WTC11 (cell line): ENCODE measurements around the gene RPL23. TPM values are rescaled to one million over a fixed set of nuclear protein-coding genes. Genes with fewer than 3 reads are reported as not detected.
A peak's percentile ranks its signal among the peaks of the same experiment; 100 is the strongest.

Experiments used
- ATAC-seq: fragments of 200-7000 bp; cut with Tn5 transposase; 2 replicates; pipeline ENCODE4 v1.10.0; 2021; ENCODE audit warnings: mild to moderate bottlenecking, moderate library complexity
- CTCF ChIA-PET: fragments of 300-600 bp; sonication (Branson Sonifier 250); formaldehyde crosslinking; loops from one replicate; lab custom pipeline; 2021; ENCODE audit warnings: antibody characterized with exemption; lab: Charles Lee
- POLR2A ChIA-PET: fragments of 350-600 bp; sonication (Branson Sonifier 250); formaldehyde crosslinking; loops from one replicate; lab custom pipeline; 2021; ENCODE audit warnings: antibody characterized with exemption; lab: Charles Lee
- DNase-seq: peaks from one replicate; pipeline ENCODE4 v3.0.0; 2021; ENCODE audit warnings: low spot score
- H3K27ac Mint-ChIP-seq: 2 replicates; pipeline ENCODE4 v1.8.0; 2021; ENCODE audit warnings: mixed read lengths
- H3K27me3 Mint-ChIP-seq: 2 replicates; pipeline ENCODE4 v1.8.0; 2021; ENCODE audit warnings: low read depth, mild to moderate bottlenecking, moderate library complexity, mixed read lengths
- H3K36me3 Mint-ChIP-seq: 2 replicates; pipeline ENCODE4 v1.8.0; 2021; ENCODE audit warnings: mixed read lengths
- H3K4me1 Mint-ChIP-seq: 2 replicates; pipeline ENCODE4 v1.8.0; 2022; ENCODE audit warnings: mixed read lengths
- H3K4me3 Mint-ChIP-seq: 2 replicates; pipeline ENCODE4 v1.8.0; 2021; ENCODE audit warnings: mild to moderate bottlenecking, moderate library complexity, mixed read lengths
- H3K9me3 Mint-ChIP-seq: 2 replicates; pipeline ENCODE4 v1.8.0; 2021; ENCODE audit warnings: mixed read lengths
- CREB1 ChIP-seq: sonication (generic); formaldehyde crosslinking; IDR thresholded peaks from 2 replicates; pipeline ENCODE4 v1.8.0; 2023; ENCODE audit warnings: mild to moderate bottlenecking, missing genetic modification reagents
- CREM ChIP-seq: sonication (generic); formaldehyde crosslinking; IDR thresholded peaks from 2 replicates; pipeline ENCODE4 v1.8.1; 2022; ENCODE audit warnings: mild to moderate bottlenecking, missing genetic modification reagents, moderate library complexity
- JAZF1 ChIP-seq: fragments of 250-450 bp; sonication (Bioruptor Pico); IDR thresholded peaks from 2 replicates; pipeline ENCODE4 v1.9.0; 2021; ENCODE audit warnings: moderate library complexity, mild to moderate bottlenecking, inconsistent platforms
- NFE2L1 ChIP-seq: sonication (generic); formaldehyde crosslinking; IDR thresholded peaks from 2 replicates; pipeline ENCODE4 v1.8.1; 2023; ENCODE audit warnings: missing genetic modification reagents
- NFYB ChIP-seq: sonication (generic); formaldehyde crosslinking; conservative IDR thresholded peaks from 2 replicates; pipeline ENCODE4 v1.8.0; 2022; ENCODE audit warnings: low read depth, missing genetic modification reagents
- NR1H2 ChIP-seq: sonication (generic); formaldehyde crosslinking; IDR thresholded peaks from 2 replicates; pipeline ENCODE4 v1.9.0; 2021; ENCODE audit warnings: mild to moderate bottlenecking, moderate library complexity, missing genetic modification reagents
- SP1 ChIP-seq: sonication (generic); formaldehyde crosslinking; conservative IDR thresholded peaks from 2 replicates; pipeline ENCODE4 v1.8.1; 2022; ENCODE audit warnings: missing genetic modification reagents
- TEAD4 ChIP-seq: sonication (generic); formaldehyde crosslinking; IDR thresholded peaks from 2 replicates; pipeline ENCODE4 v1.8.0; 2022; ENCODE audit warnings: mild to moderate bottlenecking, missing genetic modification reagents
- TP53 ChIP-seq: sonication (generic); formaldehyde crosslinking; IDR thresholded peaks from 2 replicates; pipeline ENCODE4 v1.8.1; 2023; ENCODE audit warnings: mild to moderate bottlenecking, missing genetic modification reagents
- ZNF423 ChIP-seq: fragments of 250-450 bp; sonication (Bioruptor Pico); IDR thresholded peaks from 2 replicates; pipeline ENCODE4 v2.1.2; 2022; ENCODE audit warnings: mild to moderate bottlenecking, moderate library complexity
- total RNA-seq: library from RNA; stranded (reverse); gene quantifications from 3 replicates; pipeline ENCODE4 v1.2.3, GENCODE V29; 2021
- TF ChIP-seq, protein P1 (sequence below): sonication (generic); formaldehyde crosslinking; IDR thresholded peaks from 2 replicates; pipeline ENCODE4 v1.8.0; 2022; ENCODE audit warnings: mild to moderate bottlenecking, missing genetic modification reagents
- TF ChIP-seq, protein P2 (sequence below): sonication (generic); formaldehyde crosslinking; IDR thresholded peaks from 2 replicates; pipeline ENCODE4 v1.8.1; 2023; ENCODE audit warnings: mild to moderate bottlenecking, missing genetic modification reagents, moderate library complexity
- TF ChIP-seq, protein P3 (sequence below): sonication (generic); formaldehyde crosslinking; IDR thresholded peaks from 2 replicates; pipeline ENCODE4 v1.8.1; 2022; ENCODE audit warnings: missing genetic modification reagents, borderline replicate concordance
- TF ChIP-seq, protein P4 (sequence below): fragments of 250-450 bp; sonication (Bioruptor Pico); IDR thresholded peaks from 2 replicates; pipeline ENCODE4 v1.9.0; 2021; ENCODE audit warnings: moderate library complexity, mild to moderate bottlenecking, inconsistent platforms, borderline replicate concordance
- TF ChIP-seq, protein P5 (sequence below): sonication (generic); formaldehyde crosslinking; IDR thresholded peaks from 2 replicates; pipeline ENCODE4 v1.8.1; 2023; ENCODE audit warnings: mild to moderate bottlenecking, missing genetic modification reagents
- TF ChIP-seq, protein P6 (sequence below): fragments of 250-450 bp; sonication (Bioruptor Pico); IDR thresholded peaks from 2 replicates; pipeline ENCODE4 v1.9.0; 2021; ENCODE audit warnings: mild to moderate bottlenecking
- TF ChIP-seq, protein P7 (sequence below): fragments of 250-450 bp; sonication (Bioruptor Pico); conservative IDR thresholded peaks from 2 replicates; pipeline ENCODE4 v1.9.0; 2021; ENCODE audit warnings: mild to moderate bottlenecking

The RPL23 gene
- total RNA-seq, 1 experiment from 2014 or later, result 1,832 TPM

DNA sequence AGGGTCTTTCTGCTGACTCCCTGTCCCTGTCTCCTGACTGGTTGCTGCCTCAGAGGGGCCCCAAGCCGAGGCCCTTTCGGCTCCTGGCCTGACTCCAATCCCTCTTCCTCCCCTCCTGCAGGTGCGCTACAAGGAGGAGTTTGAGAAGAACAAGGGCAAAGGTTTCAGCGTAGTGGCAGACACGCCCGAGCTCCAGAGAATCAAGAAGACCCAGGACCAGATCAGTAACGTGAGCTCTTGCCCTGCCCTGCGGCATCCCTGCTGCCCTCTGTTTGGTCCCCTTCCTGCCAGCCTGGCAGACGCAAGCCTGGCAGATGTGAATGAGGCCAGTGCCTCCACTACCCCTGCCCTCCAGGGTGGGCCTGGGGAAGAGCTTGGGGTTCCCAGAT, 44.8 kb upstream of the RPL23 start:
- no peak for TF ChIP-seq JAZF1 (CRISPR knock-in tag)
- no peak for TF ChIP-seq NFE2L1 (CRISPR knock-in tag)
- TF ChIP-seq, protein P1, sequence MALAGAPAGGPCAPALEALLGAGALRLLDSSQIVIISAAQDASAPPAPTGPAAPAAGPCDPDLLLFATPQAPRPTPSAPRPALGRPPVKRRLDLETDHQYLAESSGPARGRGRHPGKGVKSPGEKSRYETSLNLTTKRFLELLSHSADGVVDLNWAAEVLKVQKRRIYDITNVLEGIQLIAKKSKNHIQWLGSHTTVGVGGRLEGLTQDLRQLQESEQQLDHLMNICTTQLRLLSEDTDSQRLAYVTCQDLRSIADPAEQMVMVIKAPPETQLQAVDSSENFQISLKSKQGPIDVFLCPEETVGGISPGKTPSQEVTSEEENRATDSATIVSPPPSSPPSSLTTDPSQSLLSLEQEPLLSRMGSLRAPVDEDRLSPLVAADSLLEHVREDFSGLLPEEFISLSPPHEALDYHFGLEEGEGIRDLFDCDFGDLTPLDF (CRISPR knock-in tag), result no peak
- no peak for TF ChIP-seq TEAD4 (CRISPR knock-in tag)
- TF ChIP-seq, protein P2, sequence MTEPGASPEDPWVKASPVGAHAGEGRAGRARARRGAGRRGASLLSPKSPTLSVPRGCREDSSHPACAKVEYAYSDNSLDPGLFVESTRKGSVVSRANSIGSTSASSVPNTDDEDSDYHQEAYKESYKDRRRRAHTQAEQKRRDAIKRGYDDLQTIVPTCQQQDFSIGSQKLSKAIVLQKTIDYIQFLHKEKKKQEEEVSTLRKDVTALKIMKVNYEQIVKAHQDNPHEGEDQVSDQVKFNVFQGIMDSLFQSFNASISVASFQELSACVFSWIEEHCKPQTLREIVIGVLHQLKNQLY (CRISPR knock-in tag), result no peak
- TF ChIP-seq, all 79 proteins: peak for 0
- no peaks in the 10 kb centered on the region for H3K9me3 Mint-ChIP-seq
- POLR2A ChIA-PET, result no interaction called here
- peaks cover 25% of the 10 kb centered on the region for H3K36me3 Mint-ChIP-seq
- CTCF ChIA-PET, result no interaction called here
- peaks cover 34% of the 10 kb centered on the region for H3K4me1 Mint-ChIP-seq
- ATAC-seq (no peak), DNase-seq (no peak)
- H3K4me3 Mint-ChIP-seq, result no peak overlapping the region
- H3K27me3 Mint-ChIP-seq, result no peaks in the 10 kb centered on the region
- peak overlapping the region; percentile 84 for H3K27ac Mint-ChIP-seq

DNA sequence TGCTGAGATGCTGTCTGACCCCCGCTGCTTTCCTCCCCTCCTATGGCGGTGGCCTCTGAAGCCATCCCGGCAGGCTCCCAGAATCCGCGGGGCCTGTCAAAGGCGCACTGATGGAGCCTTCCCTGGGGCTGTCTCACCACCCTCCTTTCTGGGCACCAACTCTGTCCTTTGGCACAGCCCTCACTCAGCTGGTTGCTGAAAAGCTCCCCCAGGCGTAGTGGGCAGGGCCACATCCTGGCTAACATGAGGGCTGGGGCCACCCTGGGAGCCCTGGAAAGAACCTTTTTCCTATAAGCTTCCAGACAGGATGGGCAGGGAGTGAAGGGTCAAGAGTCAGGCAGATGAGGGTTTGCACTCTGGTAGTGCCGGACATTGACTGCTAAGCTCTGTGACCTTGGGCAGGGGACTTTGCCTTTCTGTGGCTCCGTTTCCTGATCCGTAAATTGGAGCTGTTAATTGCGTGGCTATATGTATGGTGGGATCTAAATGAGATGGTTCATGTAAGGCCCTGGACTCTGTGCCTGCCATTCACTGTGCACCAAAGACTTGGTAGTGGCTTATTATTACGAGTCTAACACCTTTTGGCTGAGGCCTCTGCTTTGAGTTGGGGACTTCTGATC, 44.3 kb upstream of the RPL23 start:
- DNase-seq, result no peak
- Mint-ChIP-seq H3K27me3 (no peaks in the 10 kb centered on the region), H3K4me3 (no peak overlapping the region), H3K9me3 (no peaks in the 10 kb centered on the region), H3K36me3 (peaks cover 20% of the 10 kb centered on the region)
- no peak for ATAC-seq
- POLR2A ChIA-PET, result no interaction called here
- TF ChIP-seq, protein P3, sequence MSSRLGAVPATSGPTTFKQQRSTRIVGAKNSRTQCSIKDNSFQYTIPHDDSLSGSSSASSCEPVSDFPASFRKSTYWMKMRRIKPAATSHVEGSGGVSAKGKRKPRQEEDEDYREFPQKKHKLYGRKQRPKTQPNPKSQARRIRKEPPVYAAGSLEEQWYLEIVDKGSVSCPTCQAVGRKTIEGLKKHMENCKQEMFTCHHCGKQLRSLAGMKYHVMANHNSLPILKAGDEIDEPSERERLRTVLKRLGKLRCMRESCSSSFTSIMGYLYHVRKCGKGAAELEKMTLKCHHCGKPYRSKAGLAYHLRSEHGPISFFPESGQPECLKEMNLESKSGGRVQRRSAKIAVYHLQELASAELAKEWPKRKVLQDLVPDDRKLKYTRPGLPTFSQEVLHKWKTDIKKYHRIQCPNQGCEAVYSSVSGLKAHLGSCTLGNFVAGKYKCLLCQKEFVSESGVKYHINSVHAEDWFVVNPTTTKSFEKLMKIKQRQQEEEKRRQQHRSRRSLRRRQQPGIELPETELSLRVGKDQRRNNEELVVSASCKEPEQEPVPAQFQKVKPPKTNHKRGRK (CRISPR knock-in tag), result no peak
- TF ChIP-seq NR1H2 (CRISPR knock-in tag) (no peak), SP1 (no peak), ZNF423 (CRISPR knock-in tag) (no peak), CREB1 (no peak), NFYB (no peak)
- TF ChIP-seq, protein P4, sequence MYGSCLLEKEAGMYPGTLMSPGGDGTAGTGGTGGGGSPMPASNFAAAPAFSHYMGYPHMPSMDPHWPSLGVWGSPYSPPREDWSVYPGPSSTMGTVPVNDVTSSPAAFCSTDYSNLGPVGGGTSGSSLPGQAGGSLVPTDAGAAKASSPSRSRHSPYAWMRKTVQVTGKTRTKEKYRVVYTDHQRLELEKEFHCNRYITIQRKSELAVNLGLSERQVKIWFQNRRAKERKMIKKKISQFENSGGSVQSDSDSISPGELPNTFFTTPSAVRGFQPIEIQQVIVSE (CRISPR knock-in tag), result no peak
- TF ChIP-seq, protein P5, sequence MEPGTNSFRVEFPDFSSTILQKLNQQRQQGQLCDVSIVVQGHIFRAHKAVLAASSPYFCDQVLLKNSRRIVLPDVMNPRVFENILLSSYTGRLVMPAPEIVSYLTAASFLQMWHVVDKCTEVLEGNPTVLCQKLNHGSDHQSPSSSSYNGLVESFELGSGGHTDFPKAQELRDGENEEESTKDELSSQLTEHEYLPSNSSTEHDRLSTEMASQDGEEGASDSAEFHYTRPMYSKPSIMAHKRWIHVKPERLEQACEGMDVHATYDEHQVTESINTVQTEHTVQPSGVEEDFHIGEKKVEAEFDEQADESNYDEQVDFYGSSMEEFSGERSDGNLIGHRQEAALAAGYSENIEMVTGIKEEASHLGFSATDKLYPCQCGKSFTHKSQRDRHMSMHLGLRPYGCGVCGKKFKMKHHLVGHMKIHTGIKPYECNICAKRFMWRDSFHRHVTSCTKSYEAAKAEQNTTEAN (CRISPR knock-in tag), result no peak
- TF ChIP-seq, protein P6, sequence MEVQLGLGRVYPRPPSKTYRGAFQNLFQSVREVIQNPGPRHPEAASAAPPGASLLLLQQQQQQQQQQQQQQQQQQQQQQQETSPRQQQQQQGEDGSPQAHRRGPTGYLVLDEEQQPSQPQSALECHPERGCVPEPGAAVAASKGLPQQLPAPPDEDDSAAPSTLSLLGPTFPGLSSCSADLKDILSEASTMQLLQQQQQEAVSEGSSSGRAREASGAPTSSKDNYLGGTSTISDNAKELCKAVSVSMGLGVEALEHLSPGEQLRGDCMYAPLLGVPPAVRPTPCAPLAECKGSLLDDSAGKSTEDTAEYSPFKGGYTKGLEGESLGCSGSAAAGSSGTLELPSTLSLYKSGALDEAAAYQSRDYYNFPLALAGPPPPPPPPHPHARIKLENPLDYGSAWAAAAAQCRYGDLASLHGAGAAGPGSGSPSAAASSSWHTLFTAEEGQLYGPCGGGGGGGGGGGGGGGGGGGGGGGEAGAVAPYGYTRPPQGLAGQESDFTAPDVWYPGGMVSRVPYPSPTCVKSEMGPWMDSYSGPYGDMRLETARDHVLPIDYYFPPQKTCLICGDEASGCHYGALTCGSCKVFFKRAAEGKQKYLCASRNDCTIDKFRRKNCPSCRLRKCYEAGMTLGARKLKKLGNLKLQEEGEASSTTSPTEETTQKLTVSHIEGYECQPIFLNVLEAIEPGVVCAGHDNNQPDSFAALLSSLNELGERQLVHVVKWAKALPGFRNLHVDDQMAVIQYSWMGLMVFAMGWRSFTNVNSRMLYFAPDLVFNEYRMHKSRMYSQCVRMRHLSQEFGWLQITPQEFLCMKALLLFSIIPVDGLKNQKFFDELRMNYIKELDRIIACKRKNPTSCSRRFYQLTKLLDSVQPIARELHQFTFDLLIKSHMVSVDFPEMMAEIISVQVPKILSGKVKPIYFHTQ (CRISPR knock-in tag), result no peak
- TF ChIP-seq, all 79 proteins: peak for 0
- Mint-ChIP-seq H3K4me1 (peaks cover 39% of the 10 kb centered on the region), H3K27ac (peak overlapping the region; percentile 84)
- CTCF ChIA-PET, result no interaction called here

DNA sequence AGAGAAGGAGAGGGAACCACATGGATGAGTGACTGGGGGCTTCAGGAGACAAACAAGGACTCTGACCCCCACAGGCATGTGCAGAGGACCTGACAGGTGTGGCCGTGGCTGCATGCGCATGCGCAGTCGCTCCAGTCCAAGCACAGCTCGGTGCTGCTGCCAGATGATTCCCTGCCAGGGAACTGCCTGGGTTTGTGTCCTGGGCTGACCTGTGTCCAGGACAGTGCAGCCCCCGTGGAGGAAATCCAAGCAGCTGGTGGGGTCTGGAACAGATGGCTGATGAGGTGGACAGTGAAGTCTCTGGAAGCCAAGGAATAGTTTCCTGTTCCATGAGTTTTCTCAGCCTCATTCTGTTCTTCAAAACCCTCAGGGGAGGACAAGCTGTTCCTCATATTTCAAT, 43.7 kb upstream of the RPL23 start:
- Mint-ChIP-seq H3K27ac (no peak overlapping the region), H3K4me3 (no peak overlapping the region), H3K9me3 (no peaks in the 10 kb centered on the region), H3K36me3 (peaks cover 20% of the 10 kb centered on the region), H3K4me1 (peaks cover 40% of the 10 kb centered on the region), H3K27me3 (no peaks in the 10 kb centered on the region)
- no peak for DNase-seq
- no peak for ATAC-seq
- TF ChIP-seq, protein P7, sequence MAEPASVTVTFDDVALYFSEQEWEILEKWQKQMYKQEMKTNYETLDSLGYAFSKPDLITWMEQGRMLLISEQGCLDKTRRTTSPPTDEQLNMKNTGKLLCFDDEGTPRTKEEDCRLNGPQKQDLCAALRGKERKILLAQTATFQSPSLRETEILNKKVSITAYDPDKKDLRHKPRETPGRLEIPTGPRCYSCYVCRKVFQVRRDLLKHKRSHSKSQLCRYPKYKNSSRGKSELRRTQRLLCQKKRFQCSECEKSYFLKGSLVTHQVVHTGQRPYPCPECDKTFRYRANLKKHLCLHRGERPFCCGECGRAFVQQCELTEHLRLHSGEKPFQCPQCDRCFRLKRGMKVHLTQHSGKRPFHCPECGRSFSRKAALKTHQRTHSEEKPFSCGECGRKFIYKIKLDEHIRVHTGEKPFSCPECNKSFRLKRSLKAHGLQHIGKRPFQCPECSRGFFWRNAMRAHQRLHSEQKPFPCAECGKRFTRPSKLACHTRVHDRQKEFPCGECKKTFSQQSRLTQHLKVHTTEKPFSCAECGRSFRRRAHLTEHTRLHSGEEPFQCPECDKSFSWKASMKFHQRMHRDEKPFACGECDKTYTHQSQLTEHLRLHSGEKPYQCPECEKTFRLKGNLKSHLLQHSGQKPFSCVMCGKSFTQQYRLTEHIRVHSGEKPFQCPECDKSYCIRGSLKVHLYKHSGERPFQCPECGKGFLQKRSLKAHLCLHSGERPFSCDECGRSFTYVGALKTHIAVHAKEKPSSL (CRISPR knock-in tag), result no peak
- TF ChIP-seq TP53 (CRISPR knock-in tag) (no peak), CREM (CRISPR knock-in tag) (no peak)
- ChIA-PET CTCF (no interaction called here), POLR2A (no interaction called here)
